HCT116 (cell line): ENCODE measurements around the gene DOHH.

Experiments used
- MAX ChIP-seq: IDR thresholded peaks from 2 replicates; pipeline ENCODE4 v1.6.1; 2012
- SP1 ChIP-seq: IDR thresholded peaks from 2 replicates; pipeline ENCODE4 v1.6.1; 2012; ENCODE audit warnings: low read depth
- TF ChIP-seq, protein P1 (sequence below), 3 experiments: fragments of 200-600 bp in 1 of 3; sonication (generic) in 1 of 3; IDR thresholded peaks in 2 of 3; conservative IDR thresholded peaks in 1 of 3; 2 replicates each; pipeline ENCODE4 v1.5.1; 2012 to 2017; ENCODE audit warnings: low read depth in 2 of 3, low read length in 2 of 3, antibody characterized with exemption in 1 of 3, borderline replicate concordance in 1 of 3, control low read depth in 1 of 3, mild to moderate bottlenecking in 1 of 3, mixed read lengths in 1 of 3, mixed run types in 1 of 3, moderate library complexity in 1 of 3; ENCODE audit not compliant: insufficient read depth in 1 of 3

DNA sequence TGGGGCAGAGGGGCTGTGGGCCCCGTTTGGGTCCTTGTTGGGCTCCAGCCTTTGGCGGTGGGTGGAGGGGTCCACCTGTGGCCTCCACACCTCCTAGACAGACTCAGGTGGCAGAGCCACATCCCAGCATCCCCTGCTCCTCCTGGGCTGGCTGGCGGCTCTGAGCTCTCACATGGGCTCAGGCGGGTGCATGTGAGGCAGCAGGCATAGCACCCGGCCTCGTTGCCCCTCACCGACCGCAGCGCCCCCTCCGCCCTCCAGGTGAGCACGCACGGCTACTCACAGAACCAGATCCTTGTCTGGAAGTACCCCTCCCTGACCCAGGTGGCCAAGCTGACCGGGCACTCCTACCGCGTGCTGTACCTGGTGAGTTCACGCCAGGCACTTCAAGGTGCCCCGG is 32.6 kb upstream of the DOHH start:
- TF ChIP-seq, protein P1, sequence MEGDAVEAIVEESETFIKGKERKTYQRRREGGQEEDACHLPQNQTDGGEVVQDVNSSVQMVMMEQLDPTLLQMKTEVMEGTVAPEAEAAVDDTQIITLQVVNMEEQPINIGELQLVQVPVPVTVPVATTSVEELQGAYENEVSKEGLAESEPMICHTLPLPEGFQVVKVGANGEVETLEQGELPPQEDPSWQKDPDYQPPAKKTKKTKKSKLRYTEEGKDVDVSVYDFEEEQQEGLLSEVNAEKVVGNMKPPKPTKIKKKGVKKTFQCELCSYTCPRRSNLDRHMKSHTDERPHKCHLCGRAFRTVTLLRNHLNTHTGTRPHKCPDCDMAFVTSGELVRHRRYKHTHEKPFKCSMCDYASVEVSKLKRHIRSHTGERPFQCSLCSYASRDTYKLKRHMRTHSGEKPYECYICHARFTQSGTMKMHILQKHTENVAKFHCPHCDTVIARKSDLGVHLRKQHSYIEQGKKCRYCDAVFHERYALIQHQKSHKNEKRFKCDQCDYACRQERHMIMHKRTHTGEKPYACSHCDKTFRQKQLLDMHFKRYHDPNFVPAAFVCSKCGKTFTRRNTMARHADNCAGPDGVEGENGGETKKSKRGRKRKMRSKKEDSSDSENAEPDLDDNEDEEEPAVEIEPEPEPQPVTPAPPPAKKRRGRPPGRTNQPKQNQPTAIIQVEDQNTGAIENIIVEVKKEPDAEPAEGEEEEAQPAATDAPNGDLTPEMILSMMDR (IDR thresholded peaks at IDR 0.05 in 2 of 3, conservative IDR thresholded peaks at IDR 0.05 in 1 of 3; ENCODE audit: borderline replicate concordance in 1 of 3, insufficient read depth in 1 of 3, low read depth in 2 of 3, low read length in 2 of 3) = no peak
- TF ChIP-seq SP1 (no peak), MAX (no peak)
